Measurements from ENCODE around the gene DUSP16.
A peak's percentile ranks its signal among the peaks of the same experiment; 100 is the strongest.

The DUSP16 gene

DNA sequence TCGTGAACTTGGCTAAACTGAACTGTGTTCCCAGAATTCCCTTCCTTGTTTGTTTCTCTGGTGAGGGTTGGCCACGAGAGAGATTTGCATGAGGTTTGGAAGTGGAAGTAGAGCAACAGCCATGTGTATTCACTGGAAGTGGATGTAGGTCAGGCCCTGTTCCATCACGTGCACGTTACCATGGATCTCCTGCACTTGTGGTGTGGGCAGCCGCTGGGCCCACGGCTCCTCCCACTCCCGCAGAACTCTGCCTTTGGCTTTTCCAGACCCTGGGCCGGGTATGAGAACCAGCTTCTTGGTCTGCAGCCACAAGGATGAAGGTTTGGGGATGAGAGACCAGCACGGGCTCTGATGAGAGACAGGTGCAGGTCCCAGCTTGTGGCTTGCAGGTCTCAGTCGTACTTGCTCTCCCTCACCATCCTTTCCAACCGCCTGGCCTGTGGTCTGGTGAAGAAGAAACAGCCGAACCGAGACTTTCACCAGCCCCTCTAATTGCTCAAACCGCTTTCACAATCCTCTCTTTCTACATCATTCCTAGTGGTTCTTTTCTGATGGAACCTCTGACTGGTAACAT, 94.9 kb downstream of the DUSP16 start:
- DNase-seq (ENCODE audit: low spot score) = no peak

DNA sequence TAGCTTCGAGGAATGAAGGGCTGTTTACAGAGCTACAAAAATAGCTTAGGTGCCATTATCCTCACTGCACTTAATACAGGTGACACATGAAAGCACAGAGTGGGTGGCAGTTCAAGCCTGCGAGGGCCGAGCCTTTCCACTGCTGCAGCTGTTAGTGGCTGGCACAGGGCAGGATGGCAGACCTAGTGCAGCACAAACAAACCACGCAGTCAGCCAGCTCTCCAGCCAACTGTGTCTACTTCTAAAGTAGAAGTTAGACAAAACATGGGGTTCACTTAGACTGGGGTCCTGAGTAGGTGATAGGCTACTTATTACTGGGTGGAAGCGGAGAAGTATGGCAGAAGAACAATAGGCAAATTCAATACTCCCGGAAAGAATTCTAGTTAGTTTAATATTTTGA, 95.4 kb downstream of the DUSP16 start:
- DNase-seq (ENCODE audit: low spot score) = no peak

DNA sequence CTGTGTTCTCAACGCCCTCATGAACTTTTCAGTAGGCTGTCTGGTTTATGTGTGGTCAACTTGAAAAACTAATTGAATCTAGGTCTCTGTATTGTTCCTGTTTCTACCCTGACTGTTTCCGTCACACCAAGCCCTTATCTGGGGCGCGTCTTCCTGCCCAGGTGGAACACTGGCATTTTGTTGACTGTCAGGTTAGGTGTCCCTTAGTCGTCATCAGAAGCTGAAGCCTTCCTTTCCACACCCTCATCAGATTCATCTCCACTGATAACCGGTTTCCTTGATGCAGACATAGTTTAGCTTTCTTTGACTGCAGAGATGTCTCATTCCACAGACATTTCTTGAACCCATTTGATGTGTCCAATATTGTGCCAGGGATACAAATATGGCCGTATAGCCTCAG, 96.5 kb downstream of the DUSP16 start:
- no peak for DNase-seq (ENCODE audit: low spot score)

DNA sequence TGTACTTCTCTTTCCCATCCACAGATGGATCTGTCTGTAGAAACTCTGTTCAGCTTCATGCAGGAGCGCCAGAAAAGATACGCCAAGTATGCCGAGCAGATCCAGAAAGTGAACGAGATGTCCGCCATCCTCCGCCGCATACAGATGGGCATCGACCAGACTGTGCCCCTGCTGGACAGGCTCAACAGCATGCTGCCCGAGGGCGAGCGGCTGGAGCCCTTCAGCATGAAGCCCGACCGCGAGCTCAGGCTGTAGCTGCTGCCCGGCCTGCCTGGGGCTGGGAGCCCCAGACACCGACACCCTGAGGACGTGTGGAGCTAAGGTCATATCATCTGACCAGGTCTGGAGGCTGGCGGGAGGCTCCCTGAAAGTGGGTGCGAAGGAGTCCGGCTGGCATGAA, 97.1 kb downstream of the DUSP16 start:
- DNase-seq (ENCODE audit: low spot score) = no peak

DNA sequence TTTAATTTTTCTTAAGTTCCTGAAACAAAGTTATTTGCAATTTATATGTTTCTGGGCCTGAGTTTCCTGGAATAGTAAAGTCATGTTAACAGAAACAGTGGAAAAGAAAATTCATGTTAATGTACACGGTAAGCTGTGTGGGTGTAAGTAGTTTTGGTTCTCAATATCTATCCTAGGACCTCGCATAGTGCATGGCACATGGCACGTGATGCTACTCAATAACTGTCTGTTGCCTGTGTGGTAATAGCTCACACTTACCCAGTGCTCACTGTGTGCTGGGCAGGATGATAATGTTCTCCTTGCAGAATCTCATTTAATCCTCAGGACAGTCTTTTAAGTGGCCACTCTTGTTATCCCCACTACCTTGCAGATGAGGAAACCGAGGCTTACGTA, 100.7 kb downstream of the DUSP16 start:
- DNase-seq (ENCODE audit: low spot score) = no peak

DNA sequence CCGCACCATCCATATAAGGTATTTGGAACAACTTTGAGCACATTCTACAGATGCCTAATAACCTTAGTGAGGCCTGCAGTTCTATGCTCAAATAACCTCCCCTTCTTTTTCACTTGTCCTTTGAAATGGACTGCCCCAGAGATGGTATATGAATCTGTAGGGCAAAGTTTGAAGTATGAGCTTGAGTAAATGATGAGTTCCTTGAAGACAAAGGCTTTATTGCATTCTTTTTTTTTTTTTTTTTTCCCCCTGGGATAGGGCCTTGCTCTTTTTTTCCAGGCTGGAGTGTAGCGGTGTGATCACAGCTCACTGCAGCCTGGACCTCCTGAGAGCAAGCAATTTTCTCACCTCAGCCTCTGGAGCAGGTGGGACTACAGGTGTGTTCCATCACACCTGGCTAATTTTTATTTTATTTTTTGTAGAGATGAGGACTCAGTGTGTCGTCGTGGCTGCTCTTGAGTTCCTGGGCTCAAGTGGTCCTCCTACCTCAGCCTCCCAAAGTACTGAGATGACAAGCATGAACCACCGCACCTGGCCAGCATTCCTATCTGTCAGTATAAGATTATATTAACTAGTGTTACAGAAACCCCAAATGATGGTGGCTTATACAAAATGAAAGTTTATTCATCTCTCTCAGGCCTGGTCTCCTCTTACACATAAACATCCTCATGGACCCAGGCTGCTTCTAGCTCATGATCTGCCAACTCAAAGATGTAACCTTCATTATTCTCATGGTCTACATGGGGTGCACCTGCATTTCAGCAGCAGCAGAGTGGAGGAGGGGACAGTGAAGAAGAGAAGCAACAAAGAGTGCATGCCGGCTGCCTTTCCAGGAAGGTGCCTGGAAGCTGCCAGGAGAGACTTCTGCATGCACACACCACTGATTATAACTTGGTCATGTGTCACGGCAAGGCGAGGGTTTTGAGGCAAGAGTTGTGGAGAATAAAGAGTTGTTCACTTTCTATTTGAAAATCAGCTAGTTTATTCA, 101.4 kb downstream of the DUSP16 start:
- no peak for DNase-seq (ENCODE audit: low spot score)

DNA sequence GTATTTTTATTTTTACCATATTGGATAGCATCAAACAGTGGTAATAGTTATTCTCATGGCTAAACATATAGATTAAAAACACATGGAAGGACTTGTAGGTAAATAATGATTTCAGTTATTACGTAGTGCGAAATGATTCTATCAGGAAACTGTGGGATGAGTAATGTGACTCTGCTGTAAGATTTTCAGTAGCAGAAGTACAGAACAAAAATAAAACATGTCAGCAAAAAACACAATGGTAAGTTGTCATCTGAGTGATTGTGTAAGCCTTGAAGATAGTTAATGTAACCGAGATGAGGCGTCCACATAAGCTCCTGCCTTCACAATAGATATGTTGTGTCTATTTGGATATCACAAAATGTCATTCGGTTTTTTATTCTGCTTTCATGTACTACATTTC, 106.0 kb downstream of the DUSP16 start:
- peak; percentile 60 for DNase-seq (ENCODE audit: low spot score)

DNA sequence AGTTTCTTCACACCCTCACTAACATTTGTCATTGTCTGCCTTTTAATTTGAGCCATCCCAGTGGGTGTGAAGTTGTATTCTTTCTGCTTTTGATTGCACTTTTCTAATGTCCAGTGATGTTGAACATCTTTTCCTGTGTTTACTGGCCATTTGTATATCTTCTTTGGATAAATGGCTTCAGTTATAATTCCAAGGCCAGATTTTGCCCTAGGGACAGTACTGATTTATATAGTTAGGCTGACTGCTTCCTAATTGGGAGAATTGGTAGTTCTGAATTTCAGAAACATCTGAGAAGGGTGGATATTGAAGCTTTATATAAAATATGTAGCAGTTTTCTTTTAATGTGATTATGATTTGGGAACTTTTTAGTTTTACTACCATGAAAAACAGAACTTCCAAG, 108.3 kb downstream of the DUSP16 start:
- DNase-seq (ENCODE audit: low spot score) = no peak

DNA sequence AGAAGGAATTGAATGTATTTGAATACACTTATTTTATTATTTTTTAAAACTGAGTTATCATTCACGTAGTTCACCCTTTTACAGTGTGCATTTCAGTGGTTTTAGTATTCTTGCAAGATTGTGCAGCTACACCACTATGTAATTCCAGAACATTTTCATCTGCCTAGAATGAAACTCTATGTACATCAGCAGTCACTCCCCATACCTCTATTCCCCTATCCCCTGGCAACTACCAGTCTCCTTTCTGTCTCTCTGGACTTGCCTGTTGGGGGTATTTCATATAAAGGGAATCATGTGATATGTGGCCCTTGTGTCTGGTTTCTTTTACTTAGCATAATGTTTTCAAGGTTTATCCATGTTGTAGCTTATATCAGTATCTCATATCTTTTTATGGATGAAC, 109.0 kb downstream of the DUSP16 start:
- no peak for DNase-seq (ENCODE audit: low spot score)

DNA sequence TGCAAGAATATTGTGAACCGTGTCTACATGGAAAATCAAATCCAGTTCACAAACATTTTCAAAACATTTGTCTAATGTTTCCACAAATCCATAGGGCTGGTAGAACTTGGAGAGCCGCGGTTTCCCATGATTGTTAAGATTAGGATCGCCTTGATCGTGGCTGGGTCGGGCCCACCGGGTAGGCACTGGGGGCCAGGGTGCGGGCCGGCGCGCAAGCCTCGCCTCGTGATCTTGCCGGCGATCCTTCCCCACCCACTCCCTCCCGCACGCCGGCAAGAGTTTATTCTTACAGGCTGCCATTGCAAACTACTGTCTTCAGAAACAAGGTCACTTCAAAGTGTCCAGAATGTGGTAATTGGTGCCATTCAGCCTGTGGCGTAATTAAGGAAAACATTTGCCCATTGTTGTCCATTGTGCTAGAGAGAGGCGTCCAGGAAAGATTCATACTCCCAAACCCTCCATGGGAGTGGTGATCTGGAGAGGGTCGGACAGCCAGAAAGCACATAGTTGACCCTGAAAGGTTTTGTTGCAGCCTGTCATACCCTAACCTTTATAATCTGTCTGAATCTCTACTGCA, 110.2 kb downstream of the DUSP16 start:
- DNase-seq (ENCODE audit: low spot score) = no peak

DNA sequence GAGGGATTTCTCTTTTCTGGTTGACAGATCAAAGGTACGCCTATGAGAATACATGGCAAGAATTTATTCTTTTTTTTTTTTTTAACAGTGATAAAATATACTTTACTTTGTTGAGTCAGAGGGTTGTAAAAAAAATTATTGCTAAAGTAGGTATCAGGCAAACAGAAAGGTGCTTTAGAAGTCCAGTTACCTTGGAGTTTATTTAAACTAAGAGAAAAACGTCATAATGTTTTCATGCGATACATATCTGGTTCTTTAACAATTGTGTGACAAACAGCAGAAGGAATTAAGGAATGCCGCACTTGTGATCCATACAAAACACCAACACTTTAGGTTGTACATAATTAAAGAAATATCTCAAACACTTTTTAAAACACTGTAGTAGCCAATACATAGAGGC, 111.6 kb downstream of the DUSP16 start:
- no peak for DNase-seq (ENCODE audit: low spot score)

DNA sequence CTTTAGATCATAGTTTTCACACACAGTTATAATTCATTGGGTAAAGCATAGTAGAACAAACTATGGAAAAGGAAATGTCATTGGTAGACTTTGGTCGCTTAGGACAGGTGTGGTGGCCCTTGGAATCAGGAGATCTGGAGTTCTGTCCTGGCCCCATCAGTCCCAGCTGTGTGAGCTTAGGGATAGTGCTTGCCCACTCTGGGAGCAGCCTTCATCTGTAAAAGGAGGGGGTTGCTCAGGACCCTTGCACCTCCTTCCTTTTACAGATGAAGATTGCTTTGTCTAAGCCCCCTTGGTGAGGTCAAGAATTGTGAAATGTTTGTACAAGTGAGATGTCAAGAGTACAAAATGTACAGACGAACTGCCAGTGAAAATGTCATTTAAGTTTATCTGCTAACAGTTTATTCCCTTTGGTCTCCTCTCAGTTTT, 112.6 kb downstream of the DUSP16 start:
- no peak for DNase-seq (ENCODE audit: low spot score)

DNA sequence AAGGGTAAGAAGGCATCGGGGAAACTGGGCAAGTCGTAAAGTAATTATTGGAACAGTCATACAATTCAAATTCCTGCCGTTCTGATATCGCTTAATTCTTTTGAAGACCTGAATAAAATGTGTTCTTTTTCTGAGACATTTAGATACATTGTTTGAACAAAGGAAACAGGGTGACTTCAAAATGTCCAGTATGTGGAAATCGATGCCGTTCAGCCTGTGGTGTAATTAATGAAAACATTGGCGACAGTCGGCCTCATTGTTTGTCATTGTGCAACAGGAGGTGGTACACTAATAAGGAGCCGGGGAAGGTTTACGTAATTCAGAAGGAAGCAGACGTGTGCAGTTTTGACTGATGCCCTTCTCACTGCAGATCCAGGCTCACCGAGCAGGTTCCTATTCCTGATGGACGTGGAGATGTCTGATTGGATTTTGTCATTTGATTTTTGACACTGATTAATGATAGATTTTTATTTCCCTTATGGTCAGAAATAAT, 113.1 kb downstream of the DUSP16 start:
- no peak for DNase-seq (ENCODE audit: low spot score)

DNA sequence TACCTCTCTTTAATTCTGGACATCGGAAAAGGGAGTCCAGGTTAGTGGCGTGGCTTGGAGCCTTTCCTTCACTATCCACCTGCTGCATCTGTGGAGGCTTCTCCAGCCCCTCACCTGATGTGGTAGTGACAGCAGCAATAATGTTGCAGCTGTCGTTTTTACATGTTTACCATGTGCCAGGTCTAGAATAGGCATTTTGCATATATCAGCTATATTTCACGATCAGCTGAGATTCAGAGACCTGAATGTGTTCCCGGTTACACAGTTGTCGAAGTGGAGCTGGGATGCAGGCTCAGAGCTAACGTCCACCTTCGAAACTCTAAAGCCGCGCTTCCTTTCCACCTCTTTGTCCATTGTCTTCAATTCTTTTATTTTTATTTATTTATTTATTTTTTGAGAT, 114.8 kb downstream of the DUSP16 start:
- DNase-seq (ENCODE audit: low spot score) = no peak

DNA sequence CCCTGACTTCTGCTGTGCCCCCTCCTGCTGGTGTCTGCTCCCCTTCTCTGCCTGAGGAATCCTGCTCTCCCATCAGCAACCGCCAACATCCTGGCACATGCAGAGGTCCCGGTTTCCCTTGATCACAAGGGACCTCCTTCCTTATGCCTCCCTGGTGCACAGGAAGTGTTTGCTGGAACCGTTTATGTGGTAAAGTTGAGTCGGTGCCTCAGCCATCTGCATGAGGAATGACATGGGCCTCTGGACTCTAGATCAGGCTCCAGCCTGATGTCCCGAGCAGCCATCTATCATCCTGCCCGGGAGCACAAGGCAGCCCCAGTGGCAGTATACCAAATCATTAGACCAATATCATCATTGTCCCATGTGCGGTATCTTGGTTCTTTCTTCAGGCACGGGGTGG, 115.4 kb downstream of the DUSP16 start:
- DNase-seq (ENCODE audit: low spot score) = peak; percentile 19

DNA sequence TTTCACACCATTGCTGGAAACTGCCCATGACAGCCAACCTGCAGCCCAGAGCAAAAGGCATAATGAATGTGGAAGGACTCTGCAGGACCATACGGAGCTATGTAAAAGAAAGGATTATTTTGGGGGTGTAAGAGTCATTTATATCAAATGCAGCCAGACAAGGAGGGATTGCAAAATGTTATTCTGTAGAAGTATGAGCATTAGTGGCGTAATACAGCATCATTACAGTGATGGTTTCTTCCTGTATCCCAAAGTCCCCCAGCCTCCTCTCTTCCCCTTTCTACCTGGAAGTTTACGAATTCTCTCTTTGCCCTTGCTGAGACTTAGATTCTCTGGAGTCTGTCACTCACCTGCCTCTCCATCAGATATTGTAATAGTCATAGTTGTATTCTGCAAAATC, 115.9 kb downstream of the DUSP16 start:
- DNase-seq (ENCODE audit: low spot score) = no peak

DNA sequence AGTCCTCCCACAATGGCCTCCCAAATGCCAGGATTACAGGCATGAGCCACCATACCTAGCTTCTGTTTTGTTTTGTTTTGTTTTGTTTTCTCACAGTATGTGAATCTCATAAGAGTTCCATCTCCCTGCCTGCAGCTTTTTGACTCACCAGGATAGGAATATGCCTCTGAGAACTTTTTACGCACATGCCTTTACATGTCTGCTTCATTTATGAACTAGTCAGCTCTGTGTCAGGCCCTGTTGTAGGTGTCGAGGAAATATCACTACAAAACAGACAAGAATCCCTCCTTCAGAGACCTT, 116.8 kb downstream of the DUSP16 start:
- no peak for DNase-seq (ENCODE audit: low spot score)

DNA sequence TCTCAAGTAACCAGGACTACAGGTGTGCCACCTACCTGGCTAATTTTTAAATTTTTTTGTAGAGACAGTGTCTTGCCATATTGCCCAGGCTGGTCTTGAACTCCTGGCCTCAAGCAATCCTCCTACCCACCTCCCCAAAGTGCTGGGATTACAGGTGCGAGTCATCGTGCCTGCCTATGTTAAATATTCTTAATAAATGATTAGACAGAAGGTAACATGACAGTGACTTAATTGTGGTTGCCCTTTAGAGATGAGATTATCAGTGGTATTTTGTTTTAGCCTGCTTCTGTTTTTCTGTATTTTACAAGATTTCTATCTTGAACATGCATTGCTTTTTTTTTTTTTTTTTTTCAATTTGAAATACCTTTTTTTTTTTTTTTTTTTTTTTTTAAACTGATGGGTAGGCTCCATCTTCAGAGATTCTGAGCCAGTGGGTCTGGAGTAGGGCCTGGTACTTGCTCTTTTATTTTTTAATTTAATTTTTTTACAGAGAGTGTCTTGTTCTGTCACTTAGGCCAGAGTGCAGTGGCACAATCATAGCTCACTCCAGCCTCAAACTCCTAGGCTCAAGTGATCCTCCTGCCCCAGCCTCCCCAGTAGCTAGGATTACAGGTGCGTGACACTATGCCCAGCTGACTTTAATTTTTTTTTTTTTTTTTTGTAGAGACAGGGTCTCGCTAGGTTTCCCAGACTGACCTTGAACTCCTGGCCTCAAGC, 117.3 kb downstream of the DUSP16 start:
- DNase-seq (ENCODE audit: low spot score) = no peak

DNA sequence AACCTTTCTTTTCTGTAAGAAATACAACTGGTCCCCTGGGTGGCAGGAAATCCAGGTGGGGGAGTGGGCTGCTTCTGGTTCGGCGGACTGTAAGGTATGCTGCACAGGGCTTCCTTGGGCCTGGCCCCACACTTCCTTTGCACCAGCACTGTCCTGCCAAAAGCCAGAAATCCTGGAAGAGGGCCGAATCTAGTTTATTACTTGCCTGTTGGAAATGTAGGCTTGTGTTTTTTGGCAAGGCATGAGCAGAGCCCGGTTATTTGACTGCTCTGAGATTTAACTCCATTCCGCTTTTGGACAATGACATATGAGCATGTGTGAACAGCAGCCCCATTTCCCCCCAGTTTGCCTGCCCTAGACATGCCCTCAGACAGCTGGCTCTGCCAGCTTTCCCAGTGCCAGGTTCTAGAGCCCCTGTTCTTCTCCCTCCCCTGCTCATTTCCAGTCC, 119.2 kb downstream of the DUSP16 start:
- no peak for DNase-seq (ENCODE audit: low spot score)

DNA sequence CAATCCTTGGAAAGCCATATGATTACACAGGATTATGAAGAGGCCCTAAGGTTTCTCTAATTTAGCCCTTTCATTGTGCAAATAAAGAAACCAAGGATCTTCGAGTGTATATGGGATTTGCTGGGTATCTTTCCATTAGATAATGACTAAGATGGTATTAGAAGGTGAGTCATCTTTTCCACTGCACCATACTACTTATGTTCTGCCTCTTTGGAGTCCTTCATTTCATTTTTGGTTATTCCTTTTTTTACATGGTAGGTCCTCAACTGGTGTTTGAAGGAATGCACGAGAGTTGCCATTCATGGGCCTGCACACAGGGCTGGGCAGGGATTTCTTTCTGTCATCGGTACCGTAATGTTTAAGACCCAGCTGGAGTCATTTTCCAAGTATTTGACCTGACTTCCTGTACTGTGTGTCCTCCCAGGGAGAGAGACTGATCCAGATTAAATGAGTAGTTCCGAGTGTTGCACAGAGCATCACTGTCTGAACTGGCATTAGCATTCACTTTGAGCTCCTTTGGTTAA, 120.1 kb downstream of the DUSP16 start:
- DNase-seq (ENCODE audit: low spot score) = peak; percentile 70

DNA sequence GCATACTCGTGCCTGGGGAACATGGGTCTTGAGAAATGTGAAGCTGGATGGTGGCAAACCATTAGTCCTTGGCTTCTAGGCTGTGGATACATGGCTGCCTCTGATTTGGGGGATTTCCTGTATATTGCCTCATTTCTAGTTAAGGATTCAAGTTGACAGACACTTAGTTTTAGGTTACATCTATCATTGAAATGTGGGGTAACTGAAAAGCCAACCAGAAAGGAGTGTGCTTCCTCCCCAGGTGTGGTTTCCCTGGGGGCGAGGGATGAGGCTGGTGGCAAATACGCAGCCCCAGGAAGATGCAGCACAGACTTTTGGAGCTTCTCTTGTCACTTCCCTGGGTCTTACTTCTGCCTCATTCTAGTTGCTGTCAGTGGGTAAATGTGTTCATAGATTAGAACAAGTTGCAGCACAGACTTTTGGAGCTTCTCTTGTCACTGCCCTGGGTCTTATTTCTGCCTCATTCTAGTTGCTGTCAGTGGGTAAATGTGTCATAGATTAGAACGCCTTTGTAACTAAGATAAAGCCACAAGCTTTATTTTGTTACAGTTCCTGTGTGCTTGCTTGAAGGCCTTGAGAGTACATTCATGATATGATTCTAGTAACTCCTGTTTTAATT, 120.7 kb downstream of the DUSP16 start:
- DNase-seq (ENCODE audit: low spot score) = no peak

DNA sequence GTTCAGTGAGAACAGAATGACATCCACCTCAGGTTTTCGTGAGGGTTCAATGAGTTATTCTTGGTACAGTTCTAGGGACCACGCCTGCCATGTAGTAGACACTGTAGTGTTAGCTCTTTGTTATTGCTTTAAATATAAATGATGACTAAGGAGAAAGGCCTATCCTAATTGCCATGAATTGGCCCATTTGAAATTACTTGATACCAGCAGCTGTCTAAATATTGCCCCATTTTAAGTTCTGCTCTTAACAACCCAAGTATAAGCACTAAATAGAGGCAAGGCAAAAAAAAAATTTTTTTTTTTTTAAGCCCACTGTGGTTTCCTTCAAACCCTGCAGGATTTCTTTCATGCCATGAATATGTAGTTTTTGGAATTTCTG, 121.2 kb downstream of the DUSP16 start:
- no peak for DNase-seq (ENCODE audit: low spot score)
